HG03097 (cell line): ENCODE data around the gene MRPL48.
"Not testable (repeated sequence)": the region's sequence is repeated elsewhere in the genome, so short reads cannot be mapped to it uniquely, and the experiment has no call there.

Experiments used
- ATAC-seq: cut with Tn5 transposase; IDR thresholded peaks from one replicate; pipeline ENCODE4 v1.9.1; 2021; ENCODE audit not compliant: unreplicated experiment, low FRiP score

MRPL48 gene

DNA sequence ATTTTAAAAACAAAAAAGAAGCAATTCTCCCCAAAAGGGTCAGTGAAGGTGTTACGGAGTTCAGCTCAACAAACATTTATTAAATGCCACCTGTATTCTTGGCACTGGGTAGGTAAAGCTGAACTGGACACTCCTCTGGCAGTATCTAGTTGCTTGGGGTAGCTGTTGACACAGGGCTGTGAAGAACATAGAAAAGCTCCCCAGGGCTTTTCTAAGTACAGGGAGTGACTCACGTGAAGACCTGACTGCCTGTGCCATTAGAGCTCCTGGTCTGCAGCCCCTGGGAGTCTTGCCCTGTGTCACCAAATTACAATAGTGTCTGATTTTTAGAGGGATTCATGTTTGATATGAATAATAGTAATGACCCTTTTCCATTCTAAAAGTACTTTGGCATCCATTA is 45.4 kb downstream of the MRPL48 start:
- ATAC-seq = no peak

DNA sequence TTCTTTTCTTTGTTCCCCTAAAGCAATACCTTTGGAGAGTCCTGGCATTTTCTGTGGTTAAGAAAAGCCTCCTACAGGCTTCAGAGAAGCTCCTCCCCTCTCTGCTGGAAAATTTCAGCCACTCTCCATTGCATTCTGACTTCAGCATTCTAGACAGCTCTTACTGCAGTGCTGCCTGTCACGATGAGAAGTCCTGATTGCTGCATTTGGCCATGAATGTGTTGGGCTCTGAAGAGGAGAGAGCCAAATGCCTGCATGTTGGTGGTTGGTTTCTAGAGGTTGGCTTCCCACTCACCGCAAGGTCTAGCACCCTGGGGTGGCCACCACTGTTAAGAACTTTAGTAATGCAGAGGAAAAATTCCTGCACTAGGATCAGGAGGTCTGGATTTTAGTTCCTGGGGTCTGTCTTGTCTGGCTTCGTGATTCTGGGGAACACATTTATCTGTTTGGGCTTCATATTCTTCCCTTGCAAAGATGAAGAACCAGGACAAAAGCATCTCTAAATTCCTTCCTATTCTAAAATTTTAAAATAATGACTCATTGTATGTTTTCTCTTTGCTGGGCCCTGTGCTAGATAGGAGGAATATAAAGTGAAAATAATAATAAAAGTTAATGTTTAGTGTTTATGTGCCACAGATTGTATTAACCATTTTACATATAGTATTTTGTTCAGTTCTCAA is 50.9 kb downstream of the MRPL48 start:
- no peak for ATAC-seq

DNA sequence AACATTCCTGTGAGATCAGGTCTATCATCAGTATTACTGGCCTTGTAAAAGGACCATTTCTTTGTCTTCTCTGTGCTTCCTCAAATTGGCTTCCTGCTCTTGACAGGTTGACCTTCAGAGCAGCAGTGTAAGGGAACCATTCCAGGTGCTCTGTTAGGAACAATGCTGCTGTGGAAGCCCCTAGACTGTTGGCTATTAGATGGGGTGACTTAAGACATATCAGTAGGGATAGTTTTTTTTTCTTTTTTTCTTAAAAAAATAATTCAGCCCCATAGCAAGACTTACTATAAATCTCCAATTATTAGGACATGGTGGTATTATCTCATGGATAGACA is 51.4 kb downstream of the MRPL48 start:
- no peak for ATAC-seq

DNA sequence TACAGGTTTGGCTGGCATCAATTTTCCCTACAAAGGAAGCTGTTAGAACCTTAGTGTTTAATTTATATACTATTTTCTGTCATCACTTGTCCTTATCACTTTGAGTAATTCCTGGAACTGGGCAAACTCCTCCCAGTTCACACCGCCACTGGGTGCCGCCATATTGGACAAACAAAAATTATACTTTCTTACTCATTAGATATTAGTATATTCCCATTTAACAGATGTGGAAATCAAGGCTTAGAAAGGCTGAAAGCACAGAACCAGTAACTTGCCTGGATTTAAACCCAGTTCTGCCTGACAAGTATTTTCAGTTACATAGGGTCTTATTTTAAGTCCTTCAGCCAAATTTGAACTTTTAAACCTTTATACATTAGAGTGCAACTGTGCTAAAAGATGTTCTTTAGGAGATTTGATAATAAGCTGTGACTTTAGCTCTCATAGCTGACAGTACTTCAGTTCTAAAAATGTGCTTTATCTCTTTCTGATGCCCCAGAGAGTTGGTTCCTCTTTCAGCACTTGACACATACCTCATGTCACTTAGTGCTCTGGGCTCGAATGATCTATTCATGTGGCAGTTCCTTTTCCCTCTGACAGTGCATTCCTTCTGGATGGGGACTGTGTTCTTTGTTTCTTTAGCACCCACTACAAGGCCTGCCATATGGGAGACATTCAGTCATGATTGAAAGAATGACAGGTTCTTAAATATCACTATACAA is 63.5 kb downstream of the MRPL48 start:
- no peak for ATAC-seq

DNA sequence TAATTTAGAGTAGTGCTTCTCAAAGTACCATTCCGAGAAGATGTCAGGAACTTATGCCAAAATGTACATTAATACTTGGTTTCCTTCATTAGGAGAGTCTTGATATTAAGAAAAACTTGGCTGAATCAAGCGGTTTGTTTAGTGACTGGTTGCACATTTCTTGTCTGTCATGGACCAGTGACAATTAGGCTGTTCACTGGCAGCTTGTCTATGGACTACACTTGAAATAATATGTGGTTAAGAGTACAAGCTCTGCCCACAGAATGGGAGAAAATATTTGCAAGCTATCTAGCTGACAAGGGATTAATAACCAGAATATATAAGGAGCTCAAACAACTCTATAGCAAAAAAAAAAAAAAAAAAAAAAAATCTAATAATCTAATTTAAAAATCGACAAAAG is 64.4 kb downstream of the MRPL48 start:
- ATAC-seq = no peak

DNA sequence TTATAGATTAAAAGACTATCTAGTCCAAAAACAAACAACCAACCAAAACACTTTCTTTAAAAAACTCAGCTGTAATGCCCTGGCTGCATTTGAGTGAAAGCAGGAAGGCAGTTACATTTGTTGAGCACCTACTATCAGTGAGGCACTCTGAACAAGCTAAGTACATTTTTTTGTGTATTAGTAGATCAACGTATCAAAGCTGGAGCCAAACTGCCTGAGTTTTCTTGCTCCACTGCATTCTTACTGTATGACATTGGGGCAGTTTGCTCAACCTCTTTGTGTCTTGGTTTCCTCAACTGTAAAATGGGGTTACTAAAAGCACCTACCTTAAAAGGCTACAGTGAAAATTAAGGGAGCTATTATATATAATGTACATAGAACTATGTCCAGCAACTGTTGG is 67.0 kb downstream of the MRPL48 start:
- no peak for ATAC-seq

DNA sequence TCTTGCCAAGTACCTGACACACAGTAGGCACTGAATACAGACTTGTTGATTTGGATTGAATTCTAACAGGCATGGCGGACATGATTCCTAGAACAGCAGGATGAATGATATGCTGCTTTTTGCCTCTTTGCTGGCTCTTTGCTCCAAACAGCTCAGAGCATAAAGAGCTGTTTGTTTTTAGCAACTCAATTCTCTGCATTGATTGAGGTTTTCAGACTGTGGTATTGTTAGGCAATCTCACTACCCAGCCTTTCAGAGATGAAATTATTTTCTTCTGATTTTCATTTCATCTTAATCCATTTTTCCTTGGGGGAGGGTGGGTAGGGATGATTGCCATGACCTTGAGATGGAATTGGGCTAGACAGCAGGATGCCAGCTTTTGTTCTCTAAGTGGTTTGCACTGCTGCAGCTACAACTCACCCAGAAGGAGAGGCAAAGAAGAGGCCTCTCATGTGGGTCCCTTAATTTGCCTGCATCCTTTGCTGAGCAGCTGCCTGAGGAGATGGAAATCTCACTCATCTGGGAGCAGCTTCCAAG is 68.4 kb downstream of the MRPL48 start:
- no peak for ATAC-seq

DNA sequence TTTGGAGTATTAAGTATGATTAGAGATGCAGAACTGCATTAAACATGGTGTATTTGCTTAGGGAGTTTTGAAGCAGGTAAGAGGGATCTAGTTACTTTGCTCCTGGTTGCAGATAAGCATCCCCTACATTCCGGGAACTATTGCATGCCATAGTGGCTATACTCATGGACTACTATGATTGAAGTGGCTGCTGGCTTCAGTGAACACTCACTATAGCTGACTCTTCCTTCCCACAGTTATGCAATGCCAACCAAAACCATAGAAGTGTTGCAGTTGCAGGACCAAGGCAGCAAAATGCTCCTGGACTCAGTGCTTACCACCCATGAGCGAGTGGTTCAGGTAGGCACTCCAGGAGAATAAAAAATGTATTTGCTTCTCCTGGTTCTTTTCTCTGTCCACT is 72.0 kb downstream of the MRPL48 start:
- no peak for ATAC-seq

DNA sequence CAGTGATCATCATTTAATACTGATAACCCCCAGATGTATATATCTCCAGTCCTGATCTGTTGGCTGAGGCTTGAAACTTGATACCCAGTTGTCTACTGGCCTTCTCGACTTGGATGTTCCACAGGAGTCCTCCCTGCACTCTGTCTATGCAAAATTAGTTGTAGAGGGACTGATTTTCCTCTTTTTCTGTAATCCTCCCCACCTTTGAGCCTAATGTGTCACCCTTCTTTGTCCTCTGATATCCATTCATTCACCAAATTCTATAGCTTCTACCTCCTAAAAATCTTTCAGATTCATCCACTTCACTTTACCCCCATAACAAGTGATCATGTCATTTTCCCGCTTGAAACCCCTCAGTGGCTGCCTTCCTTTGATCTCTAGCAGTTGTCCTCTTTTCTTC is 72.5 kb downstream of the MRPL48 start:
- no peak for ATAC-seq

DNA sequence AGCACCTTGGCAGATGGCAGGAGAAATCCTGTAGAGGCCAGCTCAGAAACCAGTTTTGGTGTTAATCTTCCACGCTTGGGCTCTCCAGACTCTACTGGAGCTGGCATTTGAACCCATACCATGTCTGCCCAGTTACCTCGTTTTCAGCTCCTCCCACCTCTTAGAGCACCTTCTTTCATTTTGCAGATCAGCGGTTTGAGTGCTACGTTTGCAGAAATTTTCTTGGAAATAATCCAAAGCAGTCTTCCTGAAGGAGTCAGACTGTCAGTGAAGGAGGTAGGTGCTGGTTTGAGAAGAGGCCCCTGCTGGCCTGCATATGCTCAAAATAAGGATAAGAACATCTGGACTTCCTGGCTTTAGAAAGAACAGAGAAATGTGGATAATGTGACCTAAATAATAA is 75.3 kb downstream of the MRPL48 start:
- ATAC-seq = no peak

DNA sequence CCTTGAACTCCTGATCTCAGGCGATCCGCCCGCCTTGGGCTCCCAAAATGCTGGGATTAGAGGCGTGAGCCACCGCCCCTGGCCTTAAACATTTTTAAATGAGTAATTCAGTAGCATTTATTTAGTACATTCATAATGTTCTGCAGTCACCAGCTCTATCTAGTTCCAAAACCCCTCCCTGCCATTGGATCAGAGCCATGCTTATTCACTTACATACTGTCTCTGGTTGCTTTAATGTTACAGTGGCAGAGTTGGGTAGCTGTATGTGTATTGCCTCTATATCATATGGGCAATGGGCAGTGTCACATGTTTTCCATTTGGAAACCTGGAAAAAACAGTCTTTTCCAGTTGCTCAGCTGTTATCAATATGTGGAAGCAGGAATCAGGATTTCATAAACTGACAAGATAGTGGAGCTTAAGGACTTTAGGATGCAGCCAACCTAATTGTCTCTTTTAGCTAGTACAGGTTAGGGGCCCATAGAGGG is 78.5 kb downstream of the MRPL48 start:
- no peak for ATAC-seq

DNA sequence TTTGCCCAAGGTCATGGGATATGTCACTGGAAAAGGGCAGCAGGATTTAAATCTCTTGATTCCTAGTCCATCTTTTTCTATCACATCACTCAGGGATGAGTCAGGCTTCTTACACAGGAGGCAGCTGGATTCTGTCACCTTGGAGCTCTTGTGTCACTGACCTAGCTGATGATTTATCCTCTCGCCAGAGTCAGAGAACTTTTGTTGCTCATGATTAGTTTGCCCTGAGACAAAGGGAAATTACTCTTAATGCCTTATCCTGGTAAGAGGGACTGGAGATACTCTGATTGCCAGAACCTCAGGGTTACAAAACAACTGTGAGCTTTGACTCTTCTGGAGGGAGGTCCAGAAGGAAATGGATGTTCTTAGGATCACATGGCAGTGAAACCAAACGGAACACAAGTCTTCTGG is 78.9 kb downstream of the MRPL48 start:
- ATAC-seq = no peak

DNA sequence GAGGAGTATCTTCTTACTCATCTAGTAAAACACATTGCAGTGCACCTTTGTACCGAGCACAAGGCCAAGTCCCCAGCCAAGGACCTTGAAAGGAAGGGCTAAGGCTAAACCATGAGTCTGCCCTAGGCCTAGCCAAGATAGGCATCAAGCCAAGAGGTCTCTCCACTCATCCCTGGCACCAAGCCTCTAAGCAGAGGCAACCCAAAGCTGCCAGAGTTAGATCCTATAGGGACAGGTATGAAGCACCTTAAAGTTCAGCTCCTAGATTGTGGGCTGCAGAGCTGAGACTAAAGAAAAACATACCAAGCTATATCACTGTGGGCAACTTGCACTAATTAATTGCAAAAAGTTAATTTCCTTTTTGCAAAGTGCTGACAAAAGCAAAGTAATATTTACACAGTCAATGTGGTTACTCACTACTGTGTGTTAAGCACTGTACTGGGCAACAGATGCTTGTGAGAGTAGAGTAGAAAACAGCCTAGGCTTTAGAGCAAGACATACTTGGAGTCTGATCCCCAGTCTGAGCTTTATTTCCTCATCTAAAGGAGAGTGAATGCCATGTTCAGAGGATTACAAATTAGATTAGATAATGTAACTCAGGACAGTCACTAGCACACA is 81.8 kb downstream of the MRPL48 start:
- no peak for ATAC-seq

DNA sequence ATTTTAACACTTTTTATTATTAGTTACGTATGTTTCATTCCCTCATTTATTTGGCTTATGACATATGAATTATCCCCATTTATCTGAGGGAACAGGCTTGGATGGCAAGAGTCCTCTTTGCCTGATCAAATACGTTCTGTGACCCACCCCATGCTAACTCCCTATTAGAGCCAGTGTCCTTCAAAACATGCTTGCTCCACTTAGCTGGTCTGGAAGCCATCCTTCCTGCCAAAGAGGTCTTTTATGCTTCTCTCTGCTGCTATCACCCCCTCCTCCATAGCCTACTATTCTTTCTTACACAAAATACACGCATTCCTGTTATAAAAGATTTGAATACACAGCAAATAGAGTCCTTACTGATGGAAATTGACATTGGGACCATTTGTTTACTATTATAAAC is 82.6 kb downstream of the MRPL48 start:
- no peak for ATAC-seq

DNA sequence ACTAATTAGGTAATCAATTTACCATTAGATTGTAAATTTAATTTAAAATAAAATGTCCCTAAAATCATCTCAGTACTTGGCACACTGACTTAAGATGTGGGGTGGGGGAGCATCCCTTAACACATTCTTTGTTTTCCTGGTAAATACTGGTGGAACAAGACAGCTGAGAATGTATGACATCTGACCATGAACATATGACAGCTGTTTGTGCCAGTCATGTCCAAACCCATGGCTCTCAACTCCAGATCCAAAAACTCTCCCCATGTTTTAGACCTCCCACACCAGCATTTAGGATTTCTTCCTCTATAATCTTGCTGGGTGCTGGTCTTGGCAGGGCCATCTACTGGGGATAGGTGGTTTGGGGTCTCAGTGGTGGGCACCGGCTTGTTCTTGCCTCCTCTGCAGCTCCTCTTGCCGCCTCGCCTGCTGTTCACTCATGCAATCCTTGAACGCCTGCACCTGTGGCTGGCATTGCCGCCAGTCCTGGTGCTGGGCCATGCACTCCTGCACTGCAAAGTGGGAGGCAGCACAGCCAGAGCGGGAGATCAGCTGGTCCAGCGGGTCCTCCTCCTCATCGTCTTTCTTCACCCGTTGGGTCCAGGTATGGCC is 85.2 kb downstream of the MRPL48 start:
- ATAC-seq = no peak

DNA sequence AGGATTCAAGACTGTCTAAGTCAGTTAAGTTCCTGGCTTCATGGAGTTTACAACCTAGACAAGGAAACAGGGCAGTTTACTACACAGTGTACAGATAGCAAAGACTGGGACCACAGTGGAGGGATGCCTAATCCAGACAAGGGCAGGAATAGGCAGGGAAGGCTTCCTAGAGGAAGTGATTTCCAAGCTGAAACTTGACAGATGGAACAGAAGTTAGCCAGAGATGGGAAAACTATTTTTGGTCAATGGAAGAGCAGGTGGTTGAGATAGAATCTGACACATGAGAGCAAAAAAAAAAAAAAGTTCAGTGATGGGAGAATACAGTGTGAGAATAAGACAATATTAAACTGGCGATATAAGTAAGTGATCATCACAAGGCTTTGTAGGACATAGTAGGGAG is 87.7 kb downstream of the MRPL48 start:
- no peak for ATAC-seq

DNA sequence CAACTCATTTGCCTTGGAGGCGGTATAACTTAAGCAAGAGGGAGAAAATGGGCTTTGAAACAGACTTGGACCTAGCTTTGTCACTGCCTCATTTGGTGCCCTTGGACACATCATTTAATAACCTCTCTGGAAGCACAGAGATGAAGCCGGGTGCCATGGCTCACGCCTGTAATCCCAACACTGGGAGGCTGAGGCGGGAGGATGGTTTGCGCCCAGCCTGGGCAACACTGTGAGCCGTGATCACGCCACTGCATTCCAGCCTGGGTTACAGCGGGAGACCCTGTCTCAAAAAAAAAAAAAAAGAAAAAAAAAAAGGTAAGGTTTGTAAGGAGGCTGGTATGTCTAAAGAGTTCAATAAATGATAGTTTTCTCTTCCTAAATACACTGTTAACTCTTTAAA is 88.2 kb downstream of the MRPL48 start:
- no peak for ATAC-seq

DNA sequence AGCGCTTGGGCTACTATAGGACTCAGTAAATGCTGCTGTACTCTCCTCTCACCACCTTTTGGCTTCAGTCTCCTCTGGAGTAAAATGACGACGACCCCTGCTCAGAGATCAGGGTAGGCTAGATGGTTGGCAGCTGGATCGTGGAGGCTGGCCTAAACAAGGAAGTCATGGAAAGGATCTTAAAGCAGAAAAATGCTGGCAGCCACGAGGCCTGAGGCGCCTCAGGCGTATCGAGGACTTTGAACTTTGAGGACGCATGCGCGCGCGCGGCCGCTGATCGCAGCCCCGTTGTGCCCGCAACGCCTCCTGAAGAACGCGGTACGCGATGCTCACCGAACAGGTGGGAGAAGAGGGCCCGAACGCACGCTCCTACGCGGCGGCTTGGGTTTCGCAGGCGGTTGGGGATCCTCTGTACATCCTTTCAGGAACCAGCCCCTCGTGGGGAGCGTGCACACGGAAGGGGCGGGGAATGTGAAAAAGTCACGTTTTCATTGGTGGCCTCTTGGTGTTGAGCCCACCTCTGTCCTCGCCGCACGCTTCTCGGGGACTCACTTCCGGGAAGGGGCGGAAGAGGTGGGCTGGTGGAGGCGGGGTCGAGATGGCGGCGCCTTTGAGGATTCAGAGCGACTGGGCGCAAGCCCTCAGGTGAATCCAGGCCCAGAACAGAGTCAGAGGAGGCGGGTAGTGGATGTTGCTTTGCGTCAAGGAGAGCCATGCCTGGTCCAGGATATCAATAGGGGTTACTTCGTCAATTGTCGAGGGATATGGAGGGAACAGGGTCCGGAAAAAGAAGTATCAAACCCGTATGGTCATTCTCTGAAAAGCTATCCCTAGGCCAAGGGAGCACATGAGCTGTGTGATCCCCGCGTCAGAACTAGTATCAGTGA is 89.0 kb downstream of the MRPL48 start, which contains the start of the genes COA4 and PAAF1:
TSS of gene COA4 (minus strand) at position 423 of the 887 bp plus-strand sequence. CDS start 3,468 bp downstream, outside the sequence.
TSS of gene PAAF1 (plus strand) at position 576 of the 887 bp plus-strand sequence. CDS start at position 599, 23 bp downstream.
- peak; percentile 89 for ATAC-seq

DNA sequence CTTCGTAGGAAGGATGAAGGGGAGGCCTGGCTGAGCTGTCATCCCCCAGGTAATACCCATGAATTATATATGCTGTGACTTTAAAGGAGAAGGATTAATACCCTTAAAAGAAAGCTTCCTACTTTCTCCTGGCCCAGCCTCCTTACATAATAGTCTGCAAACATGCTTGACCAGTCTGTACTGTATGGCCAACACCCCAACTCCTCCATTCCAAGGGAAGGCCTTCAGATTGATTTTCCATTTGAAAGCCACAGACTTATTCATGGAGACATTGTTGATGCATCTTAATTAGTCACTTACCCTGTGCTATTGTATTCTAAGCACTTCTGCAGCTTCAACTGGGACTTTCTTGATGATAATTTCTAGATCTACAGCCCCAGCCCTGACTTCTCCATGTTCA is 91.1 kb downstream of the MRPL48 start:
- ATAC-seq = no peak

DNA sequence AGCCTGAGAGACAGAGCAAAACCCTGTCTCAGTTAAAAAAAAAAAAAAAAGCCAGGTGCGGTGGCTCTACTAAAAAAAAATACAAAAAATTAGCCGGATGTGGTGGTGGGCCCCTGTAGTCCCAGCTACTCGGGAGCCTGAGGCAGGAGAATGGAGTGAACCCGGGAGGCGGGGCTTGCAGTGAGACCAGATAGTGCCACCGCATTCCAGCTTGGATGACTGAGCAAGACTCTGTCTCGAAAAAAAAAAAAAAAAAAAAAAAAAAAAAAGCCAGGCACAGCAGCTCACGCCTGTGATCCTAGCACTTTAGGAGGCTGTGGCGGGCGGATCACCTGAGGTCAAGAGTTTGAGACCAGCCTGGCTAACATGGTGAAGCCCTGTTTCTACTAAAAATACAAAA is 92.8 kb downstream of the MRPL48 start:
- not testable (repeated sequence) for ATAC-seq
